ENCODE data around the gene TRIM4.
"Not testable (repeated sequence)": the region's sequence is repeated elsewhere in the genome, so short reads cannot be mapped to it uniquely, and the experiment has no call there.

Gene TRIM4

GRCh38 chr7:99919814-99920112 lies 433 bp upstream of the TRIM4 start:
- DNase-seq, result no peak

GRCh38 chr7:99910976-99911375 lies 8.4 kb downstream of the TRIM4 start:
- no peak for DNase-seq

GRCh38 chr7:99901581-99901980 lies 17.7 kb downstream of the TRIM4 start:
- no peak for DNase-seq

GRCh38 chr7:99899830-99900519 lies 19.4 kb downstream of the TRIM4 start:
- no peak for DNase-seq

GRCh38 chr7:99898836-99899235 lies 20.5 kb downstream of the TRIM4 start:
- no peak for DNase-seq

GRCh38 chr7:99898023-99898357 lies 21.3 kb downstream of the TRIM4 start:
- DNase-seq, result no peak

GRCh38 chr7:99897322-99898022 lies 21.9 kb downstream of the TRIM4 start:
- no peak for DNase-seq

- DNase-seq, result no peak
These were observed 24.6 kb downstream of the TRIM4 start for GRCh38 chr7:99894738-99895137.

- no peak for DNase-seq
These were observed 26.1 kb downstream of the TRIM4 start for GRCh38 chr7:99893280-99893679.

- DNase-seq, result not testable (repeated sequence)
These were observed 29.0 kb downstream of the TRIM4 start for GRCh38 chr7:99890348-99890747.

GRCh38 chr7:99888366-99888765 lies 31.0 kb downstream of the TRIM4 start:
- not testable (repeated sequence) for DNase-seq

GRCh38 chr7:99881370-99881769 lies 38.0 kb downstream of the TRIM4 start:
- DNase-seq, result no peak

GRCh38 chr7:99876933-99877332 lies 42.4 kb downstream of the TRIM4 start, which contains the start of gene OR2AE1:
Gene OR2AE1 (minus strand): TSS chr7:99877033. CDS start chr7:99877033, 0 bp downstream.
- DNase-seq, result no peak

- DNase-seq, result no peak
These were observed 42.8 kb downstream of the TRIM4 start for GRCh38 chr7:99876491-99876890.

GRCh38 chr7:99868246-99868645 lies 51.1 kb downstream of the TRIM4 start:
- DNase-seq, result no peak

GRCh38 chr7:99867477-99867876 lies 51.9 kb downstream of the TRIM4 start:
- DNase-seq, result not testable (repeated sequence)

GRCh38 chr7:99863847-99864440 lies 55.4 kb downstream of the TRIM4 start:
- no peak for DNase-seq

GRCh38 chr7:99860281-99861127 lies 58.8 kb downstream of the TRIM4 start:
- no peak for DNase-seq

GRCh38 chr7:99855236-99855635 lies 64.1 kb downstream of the TRIM4 start:
- DNase-seq, result no peak

- DNase-seq, result no peak
These were observed 70.7 kb downstream of the TRIM4 start for GRCh38 chr7:99848420-99849216.

GRCh38 chr7:99844328-99844727 lies 75.0 kb downstream of the TRIM4 start:
- DNase-seq, result no peak

- no peak for DNase-seq
These were observed 75.5 kb downstream of the TRIM4 start for GRCh38 chr7:99843808-99844207.

- no peak for DNase-seq
These were observed 76.4 kb downstream of the TRIM4 start for GRCh38 chr7:99842926-99843325.
